GM18505 (cell line): ENCODE data around the gene OTUB2.

ENCODE experiments used
- ATAC-seq: cut with Tn5 transposase; IDR thresholded peaks from one replicate; pipeline ENCODE4 v1.9.1; 2021; ENCODE audit not compliant: unreplicated experiment
- POLR2A ChIP-seq: IDR thresholded peaks from 4 replicates; pipeline ENCODE4 v1.6.1; 2011; ENCODE audit warnings: borderline replicate concordance; ENCODE audit not compliant: insufficient read depth, insufficient read length; ENCODE audit errors: extremely low read depth

OTUB2 gene

GRCh38 chr14:94044476-94045091 lies 18.4 kb downstream of the OTUB2 start:
- ATAC-seq, result no peak
- no peak for TF ChIP-seq POLR2A

DNA sequence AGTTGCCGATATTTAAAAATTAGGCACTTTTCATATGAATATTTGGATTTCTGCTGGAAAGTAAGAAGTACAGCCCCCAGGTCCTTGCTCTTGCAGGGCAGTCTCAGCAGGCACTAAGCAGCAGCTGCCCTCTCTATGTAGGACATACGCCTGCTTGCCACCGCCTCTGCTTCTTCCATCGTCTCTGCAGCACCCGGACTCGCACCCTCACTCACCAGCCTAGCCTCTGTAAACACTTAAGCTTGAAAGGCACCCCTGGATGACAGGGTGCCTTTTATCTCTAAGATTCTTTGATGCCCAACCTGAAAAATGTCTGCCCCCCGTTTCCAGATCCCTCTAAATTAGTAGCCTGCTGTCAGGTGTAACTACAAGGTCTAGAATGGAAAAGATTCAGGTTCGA lies 19.0 kb downstream of the OTUB2 start:
- no peak for ATAC-seq

GRCh38 chr14:94045563-94046345 lies 19.6 kb downstream of the OTUB2 start:
- ATAC-seq, result no peak
- TF ChIP-seq POLR2A, result no peak

More for the DNA sequence above, 19.0 kb downstream of the OTUB2 start:
- TF ChIP-seq POLR2A, result no peak

DNA sequence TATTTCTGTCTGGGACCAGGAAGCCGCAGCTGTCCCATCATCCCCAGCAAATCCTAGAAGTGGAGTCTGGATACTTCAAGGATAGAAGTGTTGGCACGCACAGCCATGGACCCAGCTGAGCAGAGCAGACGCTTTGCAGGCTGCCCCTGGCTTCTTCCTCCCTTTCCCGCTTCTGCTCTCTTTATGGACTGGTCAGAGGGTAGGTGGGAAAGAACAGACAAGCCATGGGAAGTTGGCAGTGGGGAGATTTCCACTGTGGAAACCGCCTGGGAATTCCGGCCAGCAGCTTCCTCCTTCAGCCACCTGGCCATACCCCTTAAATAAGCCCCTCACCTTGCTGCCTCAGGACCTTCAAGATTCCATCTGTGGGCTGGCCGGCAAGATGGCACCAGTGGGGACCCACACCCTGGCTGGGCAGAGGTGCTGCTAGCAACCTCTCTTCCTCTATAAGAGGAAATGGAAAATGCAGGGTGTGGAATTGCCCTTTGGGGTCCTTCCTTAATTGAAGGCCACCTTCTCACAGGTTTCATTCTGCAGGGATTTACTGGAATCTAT lies 20.6 kb downstream of the OTUB2 start:
- no peak for TF ChIP-seq POLR2A
- no peak for ATAC-seq

GRCh38 chr14:94047581-94047980 lies 21.4 kb downstream of the OTUB2 start:
- no peak for ATAC-seq
- TF ChIP-seq POLR2A, result no peak

GRCh38 chr14:94048691-94049624 lies 22.8 kb downstream of the OTUB2 start:
- no peak for TF ChIP-seq POLR2A
- ATAC-seq, result no peak

DNA sequence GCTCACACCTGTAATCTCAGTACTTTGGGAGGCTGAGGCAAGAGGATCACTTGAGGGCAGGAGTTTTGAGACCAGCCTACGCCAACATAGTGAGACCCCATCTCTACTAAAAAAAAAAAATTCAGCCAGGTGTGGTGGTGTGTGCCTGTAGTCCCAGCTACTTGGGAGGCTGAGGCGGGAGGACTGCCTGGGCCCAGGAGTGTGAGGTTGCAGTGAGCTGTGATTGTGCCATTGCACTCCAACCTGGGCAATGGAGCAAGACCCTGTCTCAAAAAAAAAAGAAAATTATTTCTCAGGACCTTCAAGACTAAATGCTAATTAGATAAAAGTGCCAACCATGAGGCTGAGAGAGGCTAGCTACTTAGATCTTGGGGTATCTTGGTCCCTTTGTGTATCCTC lies 23.5 kb downstream of the OTUB2 start:
- TF ChIP-seq POLR2A, result no peak
- ATAC-seq, result no peak

- ATAC-seq, result no peak
- TF ChIP-seq POLR2A, result no peak
Observed at GRCh38 chr14:94050231-94050880, 24.2 kb downstream of the OTUB2 start.

DNA sequence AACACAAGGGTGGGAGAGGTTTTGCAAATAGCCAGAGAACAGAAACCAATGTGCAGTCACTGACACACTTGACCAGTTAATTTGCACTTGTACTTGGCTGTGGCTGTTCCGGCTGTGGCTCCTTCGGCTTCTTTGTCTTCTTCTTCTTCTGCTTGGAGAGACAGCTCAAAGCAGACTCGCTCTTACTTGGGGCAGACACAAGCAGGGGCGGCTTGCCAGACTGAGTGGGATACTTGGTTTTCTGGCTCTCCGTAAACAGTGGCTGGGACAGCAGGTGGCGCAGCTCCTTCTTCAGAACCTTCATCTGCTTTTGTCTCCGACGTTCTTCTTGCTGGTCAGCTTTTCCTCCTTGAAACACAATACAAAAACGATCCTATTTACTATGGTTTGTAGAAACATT lies 25.0 kb downstream of the OTUB2 start:
- TF ChIP-seq POLR2A, result no peak
- ATAC-seq, result no peak

- no peak for TF ChIP-seq POLR2A
Observed at GRCh38 chr14:94051779-94052178, 25.6 kb downstream of the OTUB2 start.

DNA sequence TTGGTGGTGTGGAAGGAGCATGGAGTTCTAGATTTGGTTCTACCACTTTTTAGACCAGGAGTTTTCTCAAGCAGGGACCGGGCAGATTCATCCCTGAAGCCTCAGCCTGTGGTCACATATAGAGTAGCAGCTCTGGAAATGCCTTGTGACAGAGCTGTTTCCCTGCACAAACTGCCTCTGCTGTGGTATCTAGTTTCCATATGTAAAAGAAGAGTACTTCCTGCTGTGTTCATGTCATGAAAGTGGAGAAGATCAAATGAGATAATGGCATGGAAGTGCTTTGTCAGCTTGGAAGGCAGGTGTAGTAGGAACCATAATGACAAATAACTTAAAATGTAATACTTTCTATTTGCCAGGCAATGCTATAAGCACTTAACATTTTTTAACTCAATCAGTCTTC lies 26.1 kb downstream of the OTUB2 start:
- no peak for TF ChIP-seq POLR2A
- no peak for ATAC-seq

More at GRCh38 chr14:94051779-94052178, 25.6 kb downstream of the OTUB2 start:
- no peak for ATAC-seq

DNA sequence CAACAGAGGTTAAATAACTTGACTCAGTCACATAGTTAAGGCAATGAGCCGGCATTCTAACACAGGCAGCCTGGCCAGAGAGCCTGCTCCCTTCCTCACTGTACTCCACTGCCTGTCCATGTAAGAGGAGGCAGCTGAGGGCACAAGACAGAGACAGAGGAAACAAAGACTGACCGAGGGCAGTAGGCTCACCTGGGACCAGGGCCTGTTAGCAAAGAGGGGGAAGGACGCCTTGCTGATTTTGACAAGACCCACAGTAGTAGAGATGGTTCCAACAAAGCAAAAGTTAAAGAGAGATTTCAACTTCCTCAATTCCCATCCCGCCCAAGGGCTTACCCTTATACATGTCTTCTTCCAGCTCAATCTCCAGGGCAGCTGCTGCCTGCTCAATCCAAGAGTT lies 26.5 kb downstream of the OTUB2 start:
- TF ChIP-seq POLR2A, result no peak
- no peak for ATAC-seq
